Prostate gland (tissue), 2 donors: ENCODE data around the gene FGFR4. TPM values are rescaled to one million over a fixed set of nuclear protein-coding genes. Genes with fewer than 3 reads are reported as not detected.

Source experiments
- DNase-seq: peaks from one replicate; pipeline ENCODE4 v3.0.0-alpha.2; 2019; ENCODE audit warnings: low spot score
- H3K27ac ChIP-seq, 2 donors: fragments of 200-600 bp; sonication (generic); 2 replicates each; pipeline ENCODE4 v1.5.1; 2017 to 2019
- H3K27me3 ChIP-seq: fragments of 200-600 bp; sonication (generic); replicated peaks from 2 replicates; pipeline ENCODE4 v1.5.1; 2019; ENCODE audit not compliant: insufficient read depth
- H3K36me3 ChIP-seq, 2 donors: fragments of 200-600 bp; sonication (generic); 1 replicate in 1 of 2; 2 replicates in 1 of 2; pipeline versions ENCODE4 v1.5.1 to v1.8.1; 2017 to 2019
- H3K4me1 ChIP-seq: fragments of 200-600 bp; sonication (generic); replicated peaks from 2 replicates; pipeline ENCODE4 v1.5.1; 2019
- H3K4me3 ChIP-seq, 2 donors: fragments of 200-600 bp; sonication (generic); 2 replicates each; pipeline ENCODE4 v1.5.1; 2017 to 2019
- H3K9me3 ChIP-seq: fragments of 200-600 bp; sonication (generic); 2 replicates; pipeline ENCODE4 v1.5.1; 2017
- POLR2A ChIP-seq: fragments of 450-650 bp; IDR thresholded peaks from one replicate; pipeline ENCODE4 v1.6.1; 2016; ENCODE audit warnings: antibody characterized with exemption, mild to moderate bottlenecking
- POLR2AphosphoS5 ChIP-seq: sonication (generic); formaldehyde crosslinking; IDR thresholded peaks from one replicate; pipeline ENCODE4 v1.6.1; 2017; ENCODE audit warnings: antibody characterized with exemption
- WGBS: methylation state at CpG from one replicate; pipeline ENCODE4 v1.1.5; 2018; 5-methylcytosine and 5-hydroxymethylcytosine counted together
- intact Hi-C: fragments of 100-400 bp; cut with DNase I; formaldehyde crosslinking; loops from one replicate; pipeline ENCODE4 v1.14.2; 2022
- total RNA-seq, 2 donors: library from RNA; depleted of rRNA; stranded (reverse); fragments of >200 nt; gene quantifications; one replicate each; pipeline ENCODE4 v1.1.0, GENCODE V29; 2016
- TF ChIP-seq, protein P1 (sequence below), 4 experiments: fragments of 200-600 bp in 2 of 4; fragments of 450-650 bp in 2 of 4; sonication (generic) in 2 of 4; IDR thresholded peaks; 1 replicate in 3 of 4; 2 replicates in 1 of 4; pipeline ENCODE4 v1.5.1; 2016 to 2019; ENCODE audit warnings: antibody characterized with exemption in 4 of 4, mild to moderate bottlenecking in 2 of 4, moderate library complexity in 2 of 4

FGFR4 gene
- total RNA-seq, 2 donors from 2014 or later: 2.2 to 7.1 TPM

DNA sequence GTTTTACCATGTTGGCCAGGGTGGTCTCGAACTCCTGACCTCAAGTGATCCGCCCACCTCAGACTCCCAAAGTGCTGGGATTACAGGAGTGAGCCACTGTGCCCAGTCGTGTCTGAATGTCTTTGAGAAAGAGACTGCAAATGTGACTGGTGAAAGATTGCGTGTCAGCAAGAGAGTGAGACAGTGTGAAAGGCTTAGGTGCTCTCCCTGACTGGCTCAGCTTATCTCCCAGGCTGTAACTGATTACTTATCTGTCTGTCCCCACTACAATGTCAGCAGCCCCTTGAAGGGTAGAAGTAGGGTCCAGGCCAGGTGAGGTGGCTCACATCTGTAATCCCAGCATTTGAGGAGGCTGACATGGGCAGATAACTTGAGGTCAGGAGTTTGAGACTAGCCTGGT is 3.4 kb upstream of the FGFR4 start:
- no peaks in the 10 kb centered on the region for H3K9me3 ChIP-seq
- TF ChIP-seq, protein P1, sequence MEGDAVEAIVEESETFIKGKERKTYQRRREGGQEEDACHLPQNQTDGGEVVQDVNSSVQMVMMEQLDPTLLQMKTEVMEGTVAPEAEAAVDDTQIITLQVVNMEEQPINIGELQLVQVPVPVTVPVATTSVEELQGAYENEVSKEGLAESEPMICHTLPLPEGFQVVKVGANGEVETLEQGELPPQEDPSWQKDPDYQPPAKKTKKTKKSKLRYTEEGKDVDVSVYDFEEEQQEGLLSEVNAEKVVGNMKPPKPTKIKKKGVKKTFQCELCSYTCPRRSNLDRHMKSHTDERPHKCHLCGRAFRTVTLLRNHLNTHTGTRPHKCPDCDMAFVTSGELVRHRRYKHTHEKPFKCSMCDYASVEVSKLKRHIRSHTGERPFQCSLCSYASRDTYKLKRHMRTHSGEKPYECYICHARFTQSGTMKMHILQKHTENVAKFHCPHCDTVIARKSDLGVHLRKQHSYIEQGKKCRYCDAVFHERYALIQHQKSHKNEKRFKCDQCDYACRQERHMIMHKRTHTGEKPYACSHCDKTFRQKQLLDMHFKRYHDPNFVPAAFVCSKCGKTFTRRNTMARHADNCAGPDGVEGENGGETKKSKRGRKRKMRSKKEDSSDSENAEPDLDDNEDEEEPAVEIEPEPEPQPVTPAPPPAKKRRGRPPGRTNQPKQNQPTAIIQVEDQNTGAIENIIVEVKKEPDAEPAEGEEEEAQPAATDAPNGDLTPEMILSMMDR (IDR thresholded peaks at IDR 0.05): no peak
- no peak for TF ChIP-seq POLR2A
- TF ChIP-seq POLR2AphosphoS5: no peak
- H3K4me3 ChIP-seq: no peak overlapping the region
- no peak overlapping the region for H3K27ac ChIP-seq
- H3K27me3 ChIP-seq: no peaks in the 10 kb centered on the region
- WGBS: 59% methylated on average over 4 of the region's 4 CpGs
- H3K36me3 ChIP-seq: no peaks in the 10 kb centered on the region
- no peak for DNase-seq
- intact Hi-C loops: no loop called here
- H3K4me1 ChIP-seq: peaks cover 5% of the 10 kb centered on the region

DNA sequence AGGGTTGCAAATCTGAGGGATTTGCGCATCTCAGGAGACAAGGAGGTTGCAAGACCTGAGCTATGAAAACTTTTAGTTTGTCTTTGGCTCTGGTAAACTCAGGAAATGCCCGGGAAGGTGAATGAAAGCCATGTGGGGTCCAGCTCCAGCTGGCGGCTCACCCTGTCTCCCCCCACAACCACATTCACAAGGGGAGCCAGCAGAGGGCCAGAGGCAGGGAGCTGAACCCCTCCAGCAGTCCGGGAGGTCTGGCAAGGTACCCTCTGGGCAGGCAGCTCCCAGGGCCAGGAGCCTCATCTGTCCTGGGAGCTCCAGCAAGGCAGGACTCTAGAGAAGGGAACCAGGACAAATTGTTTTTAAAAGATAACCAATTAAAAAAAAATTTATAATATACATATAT is 2.5 kb upstream of the FGFR4 start:
- no peak for DNase-seq
- Histone ChIP-seq H3K27ac (no peak overlapping the region), H3K9me3 (no peaks in the 10 kb centered on the region), H3K4me3 (no peak overlapping the region), H3K36me3 (no peaks in the 10 kb centered on the region), H3K27me3 (no peaks in the 10 kb centered on the region), H3K4me1 (peaks cover 5% of the 10 kb centered on the region)
- intact Hi-C loops: no loop called here
- 36% methylated on average over 4 of the region's 4 CpGs for WGBS
- TF ChIP-seq POLR2AphosphoS5 (no peak), POLR2A (no peak)
- TF ChIP-seq, protein P1 (IDR thresholded peaks at IDR 0.05): no peak

DNA sequence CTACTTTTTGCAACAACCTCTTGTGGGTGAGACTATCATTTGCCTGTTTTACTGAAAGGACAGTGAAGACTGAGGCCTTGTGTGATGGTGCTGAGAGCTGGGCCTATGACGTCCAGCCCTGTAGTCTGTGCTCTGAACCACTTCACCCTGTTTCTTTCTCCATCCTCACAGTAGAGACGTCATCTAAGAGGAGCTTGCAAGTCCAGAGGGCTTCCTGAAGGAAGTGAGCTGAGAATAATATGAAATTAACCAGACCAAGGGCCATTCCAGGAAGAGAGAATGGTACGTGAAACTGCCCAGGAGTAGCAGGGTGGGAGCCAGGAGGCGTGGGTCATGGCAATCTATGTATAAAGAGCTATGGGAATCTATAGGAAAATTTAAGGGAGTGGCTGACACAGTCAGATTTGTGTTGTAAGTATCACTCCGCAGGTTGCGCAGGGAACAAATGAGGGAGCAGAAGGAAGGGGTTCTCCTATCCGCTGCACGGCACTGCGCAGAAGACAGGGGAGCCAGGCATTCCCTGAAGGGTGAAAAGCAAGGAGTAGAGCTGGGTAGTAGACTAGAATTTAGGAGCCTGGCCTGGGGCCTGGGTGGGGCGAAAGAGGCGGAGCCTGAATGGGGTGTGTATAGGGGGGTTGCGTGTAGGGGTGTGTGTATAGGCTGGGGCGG is 596 bp upstream of the FGFR4 start:
- peak overlapping the region in 1 of 2 donors; percentile 12 for H3K27ac ChIP-seq
- TF ChIP-seq POLR2AphosphoS5 (no peak), POLR2A (no peak)
- TF ChIP-seq, protein P1 (IDR thresholded peaks at IDR 0.05): no peak
- H3K36me3 ChIP-seq: no peaks in the 10 kb centered on the region
- DNase-seq: no peak
- 48% methylated on average over 13 of the region's 13 CpGs for WGBS
- no peaks in the 10 kb centered on the region for H3K9me3 ChIP-seq
- H3K4me3 ChIP-seq: no peak overlapping the region
- H3K4me1 ChIP-seq: peaks cover 5% of the 10 kb centered on the region
- intact Hi-C loops: no loop called here
- H3K27me3 ChIP-seq: no peaks in the 10 kb centered on the region

DNA sequence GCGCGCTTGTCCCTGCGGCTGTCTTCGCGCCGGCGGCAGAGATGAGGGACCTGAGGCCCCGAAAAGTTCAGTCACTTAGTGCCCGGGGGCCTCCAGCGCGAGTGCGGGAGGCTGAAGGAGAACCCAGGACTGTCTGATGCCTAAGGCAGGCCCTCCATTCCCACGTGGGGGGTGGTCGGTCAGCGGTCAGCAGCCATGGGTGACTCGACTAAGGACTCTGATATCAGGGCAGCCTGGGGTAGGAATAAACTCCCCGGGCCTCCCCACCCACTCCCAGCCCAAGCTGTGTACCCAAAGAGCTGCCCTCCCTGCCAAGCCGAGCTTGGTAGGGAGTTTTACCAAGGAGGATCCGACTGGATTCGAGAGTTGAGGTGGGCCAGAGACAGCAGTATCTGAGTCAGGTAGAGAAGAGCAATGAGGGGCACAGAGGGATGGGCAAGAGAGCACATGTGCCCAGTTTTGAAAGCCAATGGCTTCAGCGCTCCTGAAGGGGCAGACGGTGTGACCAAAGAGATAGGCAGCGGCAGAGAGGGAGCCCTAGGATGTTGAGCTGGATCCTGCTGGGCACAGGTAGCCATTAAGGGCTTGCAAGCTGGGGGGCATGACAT is 787 bp downstream of the FGFR4 start:
- Histone ChIP-seq H3K4me3 (peak overlapping the region; percentile 34 to 38), H3K27me3 (no peaks in the 10 kb centered on the region), H3K9me3 (no peaks in the 10 kb centered on the region), H3K36me3 (no peaks in the 10 kb centered on the region), H3K4me1 (peaks cover 5% of the 10 kb centered on the region), H3K27ac (no peak overlapping the region)
- no peak for DNase-seq
- intact Hi-C loops: no loop called here
- TF ChIP-seq, protein P1 (IDR thresholded peaks at IDR 0.05): no peak
- TF ChIP-seq POLR2AphosphoS5 (no peak), POLR2A (no peak)
- 38% methylated on average over 18 of the region's 23 CpGs for WGBS

DNA sequence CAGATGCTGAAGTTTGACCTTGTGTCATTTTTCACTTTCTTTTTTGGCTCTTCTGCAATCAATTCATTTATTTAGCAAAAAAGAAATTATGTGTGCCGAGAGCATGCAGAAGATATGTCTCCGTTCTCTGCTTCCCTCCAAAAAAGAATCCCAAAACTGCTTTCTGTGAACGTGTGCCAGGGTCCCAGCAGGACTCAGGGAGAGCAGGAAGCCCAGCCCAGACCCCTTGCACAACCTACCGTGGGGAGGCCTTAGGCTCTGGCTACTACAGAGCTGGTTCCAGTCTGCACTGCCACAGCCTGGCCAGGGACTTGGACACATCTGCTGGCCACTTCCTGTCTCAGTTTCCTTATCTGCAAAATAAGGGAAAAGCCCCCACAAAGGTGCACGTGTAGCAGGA is 2.4 kb downstream of the FGFR4 start:
- DNase-seq: no peak
- intact Hi-C loops: no loop called here
- Histone ChIP-seq H3K4me3 (no peak overlapping the region), H3K27me3 (no peaks in the 10 kb centered on the region), H3K9me3 (no peaks in the 10 kb centered on the region), H3K36me3 (no peaks in the 10 kb centered on the region), H3K27ac (no peak overlapping the region), H3K4me1 (peaks cover 5% of the 10 kb centered on the region)
- TF ChIP-seq POLR2AphosphoS5: no peak
- TF ChIP-seq, protein P1 (IDR thresholded peaks at IDR 0.05): no peak
- TF ChIP-seq POLR2A: no peak
- WGBS: 52% methylated on average over 5 of the region's 5 CpGs
